HepG2 (cell line): ENCODE results near the gene FYB1. TPM values are rescaled to one million over a fixed set of nuclear protein-coding genes. Genes with fewer than 3 reads are reported as not detected.

Experiments used
- ATAC-seq: fragments of 200-7000 bp; cut with Tn5 transposase; 3 replicates; pipeline ENCODE4 v1.9.1; 2020; ENCODE audit warnings: mild to moderate bottlenecking, moderate library complexity
- BruUV-seq: library from RNA; stranded (reverse); fragments of 400-500 nt; replicated peaks from 2 replicates; lab custom pipeline; 2021; lab: Mats Ljungman, UMichigan
- CTCF ChIA-PET: fragments of 300-600 bp; formaldehyde crosslinking; extraction: SDS; loops from one replicate; lab custom pipeline; 2021; ENCODE audit warnings: low total read pairs, inconsistent platforms, low intra/inter-chr PET ratio; lab: Yijun Ruan, JAX
- POLR2A ChIA-PET: fragments of 350-600 bp; sonication (Branson Sonifier 250); formaldehyde crosslinking; loops from one replicate; lab custom pipeline; 2020; ENCODE audit warnings: antibody characterized with exemption, inconsistent platforms; lab: Yijun Ruan, JAX
- DNase-seq: peaks from one replicate; pipeline ENCODE4 v3.0.0-alpha.2; 2015; ENCODE audit warnings: low spot score
- FAIRE-seq: peaks from 3 replicates; lab custom pipeline; 2011; peaks lifted over from hg19 to GRCh38; lab: Jason Lieb, UNC
- H2AFZ ChIP-seq: one replicate; pipeline ENCODE4 v1.6.1; 2011; ENCODE audit warnings: low read length, inconsistent platforms
- H3K27ac ChIP-seq: fragments of 300-600 bp; 3 replicates; pipeline ENCODE4 v1.8.0; 2011; ENCODE audit warnings: mixed run types, mild to moderate bottlenecking, mixed read lengths, low read length, inconsistent platforms; ENCODE audit not compliant: insufficient read depth; ENCODE audit errors: extremely low read length
- H3K27me3 ChIP-seq, 2 experiments: fragments of 200-600 bp in 1 of 2; 2 replicates in 1 of 2; 3 replicates in 1 of 2; pipeline versions ENCODE4 v1.6.0 to v1.8.0; 2011; ENCODE audit warnings: low read length in 2 of 2, mild to moderate bottlenecking in 2 of 2, moderate library complexity in 2 of 2, inconsistent platforms in 1 of 2; ENCODE audit not compliant: insufficient read depth in 2 of 2, control insufficient read depth in 1 of 2
- H3K36me3 ChIP-seq, 2 experiments: fragments of 200-600 bp in 1 of 2; replicated peaks in 1 of 2; 2 replicates in 1 of 2; 3 replicates in 1 of 2; pipeline versions ENCODE4 v1.5.1 to v1.8.0; 2011; ENCODE audit warnings: low read length in 2 of 2, inconsistent platforms in 1 of 2; ENCODE audit not compliant: insufficient read depth in 2 of 2, control insufficient read depth in 1 of 2
- H3K4me1 ChIP-seq: 2 replicates; pipeline ENCODE4 v1.5.1; 2012; ENCODE audit warnings: low read length, inconsistent platforms; ENCODE audit not compliant: insufficient read depth
- H3K4me2 ChIP-seq: 2 replicates; pipeline ENCODE4 v1.6.0; 2011; ENCODE audit warnings: low read depth, low read length, inconsistent platforms
- H3K4me3 ChIP-seq, 3 experiments: fragments of 200-600 bp in 1 of 3; sonication (generic), shearing (Covaris generic) in 1 of 3; replicated peaks in 1 of 3; 2 replicates each; pipeline ENCODE4 v1.5.1; 2011 to 2016; ENCODE audit warnings: low read length in 3 of 3, inconsistent platforms in 2 of 3, low read depth in 2 of 3, mild to moderate bottlenecking in 2 of 3, control low read depth in 1 of 3, mixed read lengths in 1 of 3; ENCODE audit not compliant: insufficient read depth in 1 of 3
- H3K79me2 ChIP-seq: one replicate; pipeline ENCODE4 v1.6.1; 2011; ENCODE audit warnings: low read length, inconsistent platforms; ENCODE audit not compliant: insufficient read depth
- H3K9ac ChIP-seq: 2 replicates; pipeline ENCODE4 v1.6.0; 2011; ENCODE audit warnings: mild to moderate bottlenecking, low read depth, low read length, inconsistent platforms; ENCODE audit not compliant: insufficient read depth
- H3K9me3 ChIP-seq: 2 replicates; pipeline ENCODE4 v1.5.1; 2012; ENCODE audit warnings: mild to moderate bottlenecking, low read length
- H4K20me1 ChIP-seq: 2 replicates; pipeline ENCODE4 v1.6.0; 2011; ENCODE audit warnings: inconsistent platforms, mild to moderate bottlenecking, low read length, moderate library complexity; ENCODE audit not compliant: insufficient read depth
- CBFB ChIP-seq: sonication (generic); formaldehyde crosslinking; IDR thresholded peaks from 2 replicates; pipeline ENCODE4 v1.4.0; 2020; ENCODE audit warnings: missing genetic modification reagents
- CREB1 ChIP-seq, 2 experiments: fragments of 450-650 bp in 1 of 2; IDR thresholded peaks; 2 replicates each; pipeline ENCODE4 v1.6.1; 2016 to 2017; ENCODE audit warnings: control low read depth in 1 of 2, mild to moderate bottlenecking in 1 of 2, missing compliant biosample characterization in 1 of 2, missing genetic modification characterization in 1 of 2
- HCFC1 ChIP-seq: fragments of 150-350 bp; IDR thresholded peaks from 2 replicates; pipeline ENCODE4 v1.6.1; 2014; ENCODE audit warnings: low read depth, low read length
- HNF1B ChIP-seq: sonication (generic); formaldehyde crosslinking; IDR thresholded peaks from 2 replicates; pipeline ENCODE4 v1.5.1; 2020; ENCODE audit warnings: mild to moderate bottlenecking, moderate library complexity, missing genetic modification reagents
- HNRNPH1 ChIP-seq: fragments of 200-400 bp; formaldehyde crosslinking; optimal IDR thresholded peaks from 2 replicates; pipeline ENCODE3; 2017; ENCODE audit warnings: mild to moderate bottlenecking, low read depth, low read length
- JDP2 ChIP-seq: sonication (generic); formaldehyde crosslinking; IDR thresholded peaks from 2 replicates; pipeline ENCODE4 v1.8.1; 2022; ENCODE audit warnings: missing genetic modification reagents, borderline replicate concordance
- MIXL1 ChIP-seq: IDR thresholded peaks from 2 replicates; pipeline ENCODE4 v1.6.1; 2016
- MXD4 ChIP-seq: IDR thresholded peaks from 2 replicates; pipeline ENCODE4 v1.6.1; 2016; ENCODE audit warnings: mild to moderate bottlenecking, missing biosample characterization, missing genetic modification reagents
- PBX2 ChIP-seq: IDR thresholded peaks from 2 replicates; pipeline ENCODE4 v1.6.1; 2016; ENCODE audit warnings: control low read depth
- PHB2 ChIP-seq: fragments of 450-650 bp; IDR thresholded peaks from 2 replicates; pipeline ENCODE4 v1.6.1; 2018; ENCODE audit not compliant: partially characterized antibody
- PRDM4 ChIP-seq: sonication (generic); formaldehyde crosslinking; IDR thresholded peaks from 2 replicates; pipeline ENCODE4 v1.9.0; 2021; ENCODE audit warnings: missing genetic modification reagents, borderline replicate concordance
- TAF15 ChIP-seq: fragments of 200-400 bp; formaldehyde crosslinking; IDR thresholded peaks from one replicate; pipeline ENCODE4 v1.6.1; 2018; ENCODE audit warnings: mild to moderate bottlenecking, low read depth, low read length; ENCODE audit not compliant: poor library complexity, severe bottlenecking
- ZC3H13 ChIP-seq: sonication (generic); formaldehyde crosslinking; IDR thresholded peaks from 2 replicates; pipeline ENCODE4 v1.8.1; 2023; ENCODE audit warnings: mild to moderate bottlenecking, missing genetic modification reagents, moderate library complexity
- ZNF367 ChIP-seq: sonication (generic); formaldehyde crosslinking; IDR thresholded peaks from 2 replicates; pipeline ENCODE4 v1.4.0; 2020; ENCODE audit warnings: missing genetic modification reagents, borderline replicate concordance
- ZSCAN22 ChIP-seq: sonication (generic); formaldehyde crosslinking; IDR thresholded peaks from 2 replicates; pipeline ENCODE4 v1.4.0; 2020; ENCODE audit warnings: mild to moderate bottlenecking, missing genetic modification reagents
- WGBS: methylation state at CpG from one replicate; pipeline ENCODE4 v1.1.6; 2017; ENCODE audit warnings: low lambda C conversion rate; 5-methylcytosine and 5-hydroxymethylcytosine counted together
- in situ Hi-C: cut with HindIII; loops from 2 replicates; pipeline ENCODE4 v1.10.0; 2017; ENCODE audit warnings: low pct_unique_long_range_greater_than_20kb; ENCODE audit not compliant: extremely low pct_ligation_motif_present
- intact Hi-C: fragments of 100-400 bp; cut with micrococcal nuclease; formaldehyde crosslinking; loops from one replicate; pipeline ENCODE4 v1.10.0; 2022; ENCODE audit not compliant: unreplicated experiment
- polyA plus RNA-seq, 8 experiments: library from polyadenylated mRNA; depleted of rRNA in 3 of 8; stranded (reverse) in 7 of 8; unstranded in 1 of 8; fragments of >200 nt; fragmentation: Illumina TruSeq in 4 of 8; extraction: Trizol in 4 of 8; gene quantifications; 2 replicates each; pipeline versions ENCODE4 v1.2.1 to v1.2.3, GENCODE V29; 2011 to 2016; ENCODE audit warnings: low read depth in 4 of 8, missing spikeins in 1 of 8, mixed read lengths in 1 of 8; ENCODE audit not compliant: insufficient read depth in 1 of 8
- total RNA-seq, 5 experiments: library from RNA; depleted of rRNA; stranded (reverse); fragments of >200 nt; fragmentation: Illumina TruSeq; extraction: Trizol; gene quantifications; 2 replicates each; pipeline ENCODE4 v1.2.3, GENCODE V29; 2016; ENCODE audit warnings: low read depth in 1 of 5

Gene FYB1
- total and polyA plus RNA-seq, 2 of the 13 experiments (the other 11 are each of a cell fraction or from before 2014, with no cell fraction given) = 0.03 TPM; not detected in 1

- intact Hi-C loops = no loop called here
- Histone ChIP-seq H3K9me3 (no peaks in the 10 kb centered on the region), H4K20me1 (peaks cover 40% of the 10 kb centered on the region), H3K27ac (no peak overlapping the region), H3K4me3 (peak overlapping the region in 1 of 3 experiments; percentile 20; a peak in 1 of 6 replicates), H2AFZ (no peak overlapping the region), H3K79me2 (peaks cover 73% of the 10 kb centered on the region), H3K36me3 (no peaks in the 10 kb centered on the region), H3K9ac (no peak overlapping the region), H3K4me1 (peaks cover 29% of the 10 kb centered on the region), H3K4me2 (no peak overlapping the region; the same call in 1 of the 2 replicates), H3K27me3 (no peaks in the 10 kb centered on the region)
- POLR2A ChIA-PET = no interaction called here
- no peak for FAIRE-seq
- BruUV-seq = no TSS peak
- WGBS = 91% methylated on average over 2 of the region's 2 CpGs
- no peak for DNase-seq
- TF ChIP-seq MIXL1 (CRISPR knock-in tag) (no peak), CREB1 (IDR thresholded peaks at IDR 0.05) (no peak), CREB1 (CRISPR knock-in tag; IDR thresholded peaks at IDR 0.05) (no peak), ZSCAN22 (CRISPR knock-in tag) (no peak), CBFB (no peak), JDP2 (CRISPR knock-in tag) (no peak), HNF1B (CRISPR knock-in tag) (no peak), ZC3H13 (CRISPR knock-in tag) (no peak), PRDM4 (CRISPR knock-in tag) (no peak), PBX2 (CRISPR knock-in tag) (no peak), ZNF367 (no peak), MXD4 (CRISPR knock-in tag) (no peak), HCFC1 (no peak), TAF15 (no peak), PHB2 (no peak), HNRNPH1 (no peak)
- CTCF ChIA-PET = no interaction called here
- in situ Hi-C loops = no loop called here
- ATAC-seq = no peak
These were observed 161.0 kb downstream of the FYB1 start for GRCh38 chr5:39058178-39058921.
